OCI-M1 (cell line): ENCODE data around the gene SLC22A31.
"Not testable (repeated sequence)": the region's sequence is repeated elsewhere in the genome, so short reads cannot be mapped to it uniquely, and the experiment has no call there.

Experiments
- DNase-seq: peaks from one replicate; lab custom pipeline; 2025; lab: John Stamatoyannopoulos, UW

SLC22A31 gene

GRCh38 chr16:89178453-89179147 is 21.7 kb downstream of the SLC22A31 start:
- DNase-seq, result no peak

- no peak for DNase-seq
Observed at GRCh38 chr16:89177501-89177900, 22.8 kb downstream of the SLC22A31 start.

GRCh38 chr16:89176717-89177116 is 23.6 kb downstream of the SLC22A31 start:
- DNase-seq, result no peak

GRCh38 chr16:89176147-89176690 is 24.1 kb downstream of the SLC22A31 start:
- no peak for DNase-seq

- DNase-seq, result peak; percentile 14
Observed at GRCh38 chr16:89175280-89176146, 24.8 kb downstream of the SLC22A31 start.

- DNase-seq, result no peak
Observed at GRCh38 chr16:89174877-89175276, 25.5 kb downstream of the SLC22A31 start.

- DNase-seq, result no peak
Observed at GRCh38 chr16:89174055-89174827, 26.1 kb downstream of the SLC22A31 start.

GRCh38 chr16:89173174-89173921 is 27.0 kb downstream of the SLC22A31 start:
- no peak for DNase-seq

- DNase-seq, result no peak
Observed at GRCh38 chr16:89172528-89173173, 27.7 kb downstream of the SLC22A31 start.

- DNase-seq, result no peak
Observed at GRCh38 chr16:89172171-89172527, 28.2 kb downstream of the SLC22A31 start.

GRCh38 chr16:89171216-89172170 is 28.8 kb downstream of the SLC22A31 start, which contains the start of gene CDH15:
Gene CDH15 (plus strand): TSS chr16:89171748. CDS start chr16:89171832, 84 bp downstream.
- DNase-seq, result peak; percentile 98

GRCh38 chr16:89170346-89171215 is 29.8 kb downstream of the SLC22A31 start:
- peak; percentile 31 for DNase-seq

GRCh38 chr16:89169778-89170177 is 30.6 kb downstream of the SLC22A31 start:
- no peak for DNase-seq

- no peak for DNase-seq
Observed at GRCh38 chr16:89168381-89169189, 31.8 kb downstream of the SLC22A31 start.

GRCh38 chr16:89167425-89167941 is 32.9 kb downstream of the SLC22A31 start:
- peak; percentile 96 for DNase-seq

GRCh38 chr16:89166696-89167424 is 33.5 kb downstream of the SLC22A31 start:
- no peak for DNase-seq

GRCh38 chr16:89165681-89165979 is 34.7 kb downstream of the SLC22A31 start:
- DNase-seq, result not testable (repeated sequence)
